Measurements from ENCODE around the gene ATP11B.

Gene ATP11B

DNA sequence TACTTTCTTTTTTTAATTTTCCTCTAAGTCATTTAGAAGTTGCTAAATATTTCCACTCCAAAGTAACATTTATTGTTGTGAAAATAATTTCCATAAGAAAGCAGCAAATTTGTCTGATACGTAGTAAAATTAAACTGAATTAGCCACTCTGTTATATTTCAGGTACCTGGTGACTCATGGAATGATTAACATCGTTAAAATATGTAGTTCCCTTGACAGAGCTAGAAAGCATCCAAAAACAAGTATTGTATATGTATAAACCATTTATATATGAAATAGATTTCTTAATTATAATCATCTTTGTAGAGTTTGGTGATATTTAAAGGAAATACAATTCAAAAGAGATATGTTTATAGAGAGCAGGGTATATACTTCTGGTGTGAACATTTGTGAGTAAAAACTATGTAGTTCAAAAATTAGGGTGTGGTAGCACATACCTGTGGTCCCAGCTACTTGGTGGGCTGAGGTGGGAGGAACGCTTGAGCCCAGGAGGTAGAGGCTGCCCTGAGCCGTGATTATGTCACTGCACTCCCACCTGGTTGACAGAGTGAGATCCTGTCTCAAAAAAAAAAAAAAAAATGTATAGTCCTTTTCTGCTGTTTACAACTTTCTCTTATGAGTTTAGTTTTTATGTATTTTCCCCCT is 36.6 kb downstream of the ATP11B start:
- 95% methylated on average over 2 of the region's 4 CpGs for WGBS
- H3K4ac ChIP-seq (ENCODE audit: low read depth in 1 of 2, low read length in 2 of 2) = no peak overlapping the region
- H3K4me1 ChIP-seq (ENCODE audit: control insufficient read depth, insufficient read depth, low read depth, low read length) = no peaks in the 10 kb centered on the region
- H3K14ac ChIP-seq (ENCODE audit: low read length in 2 of 2) = no peak overlapping the region
- no peak overlapping the region for H4K8ac ChIP-seq (ENCODE audit: low read length)
- H3K4me3 ChIP-seq (ENCODE audit: insufficient read depth in 1 of 2, low read depth in 1 of 2, low read length in 2 of 2) = no peak overlapping the region
- H3K23ac ChIP-seq (ENCODE audit: low read length in 2 of 2) = no peak overlapping the region
- no peak overlapping the region for H4K91ac ChIP-seq (ENCODE audit: low read length)
- no peak for DNase-seq
- no peak overlapping the region for H2BK120ac ChIP-seq (ENCODE audit: low read depth, low read length)
- peaks cover 9% of the 10 kb centered on the region for H3K79me1 ChIP-seq (replicated peaks; ENCODE audit: low read length, poor library complexity, severe bottlenecking)
- no peak overlapping the region for H3K27ac ChIP-seq (ENCODE audit: low read length, poor library complexity, severe bottlenecking)
- H2AK5ac ChIP-seq (ENCODE audit: low read length, severe bottlenecking) = no peak overlapping the region
- H2BK15ac ChIP-seq (ENCODE audit: low read depth, poor library complexity, severe bottlenecking) = no peak overlapping the region
- H3K4me2 ChIP-seq (ENCODE audit: low read length, poor library complexity, severe bottlenecking) = no peak overlapping the region
- peaks cover 2 to 49% of the 10 kb centered on the region in 2 experiments for H3K36me3 ChIP-seq (ENCODE audit: control insufficient read depth in 1 of 2, insufficient read depth in 2 of 2, low read depth in 1 of 2, low read length in 2 of 2)
- H2BK12ac ChIP-seq (ENCODE audit: low read length in 2 of 2) = no peak overlapping the region
- no peaks in the 10 kb centered on the region for H3K27me3 ChIP-seq (ENCODE audit: control insufficient read depth in 1 of 2, insufficient read depth in 1 of 2, low read length in 2 of 2)
- H3K18ac ChIP-seq (ENCODE audit: low read depth in 1 of 2, low read length in 2 of 2) = no peak overlapping the region
- no peak overlapping the region for H3K9ac ChIP-seq (ENCODE audit: low read length)
- H3K9me3 ChIP-seq (ENCODE audit: control insufficient read depth, low read length) = no peaks in the 10 kb centered on the region
- no peak overlapping the region for H2AFZ ChIP-seq (ENCODE audit: low read depth, low read length)
- H2BK5ac ChIP-seq (ENCODE audit: low read depth, low read length, poor library complexity, severe bottlenecking) = no peak overlapping the region

DNA sequence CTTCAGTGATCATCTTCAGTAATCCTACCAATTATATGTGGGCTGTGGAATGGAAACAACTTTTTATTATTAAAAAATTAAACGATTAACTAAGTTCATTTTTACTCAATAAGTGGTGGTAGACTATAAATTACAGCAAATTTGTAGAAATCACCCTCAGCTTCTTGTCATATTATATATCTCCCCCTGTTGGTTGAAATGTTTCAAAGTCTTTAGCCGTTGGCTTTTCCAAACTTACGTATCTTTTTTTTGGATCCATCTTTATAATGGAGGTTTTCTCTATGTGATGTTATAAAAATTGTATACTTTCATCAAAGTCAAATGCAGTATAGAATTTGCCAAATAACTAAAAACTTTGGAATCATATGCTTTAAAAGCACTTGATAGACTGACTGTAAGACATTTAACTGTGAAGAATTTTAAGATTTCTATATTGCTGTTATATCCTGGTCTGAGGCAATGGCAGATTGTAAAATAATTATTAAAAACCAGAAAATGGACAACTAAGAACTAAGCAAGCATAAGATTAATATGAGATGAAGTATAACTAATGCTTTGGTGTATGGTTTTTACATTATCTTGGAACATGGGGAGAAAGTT is 44.7 kb downstream of the ATP11B start:
- no peak overlapping the region for H2BK12ac ChIP-seq (ENCODE audit: low read length in 2 of 2)
- no peak overlapping the region for H2BK120ac ChIP-seq (ENCODE audit: low read depth, low read length)
- H3K79me1 ChIP-seq (replicated peaks; ENCODE audit: low read length, poor library complexity, severe bottlenecking) = peaks cover 7% of the 10 kb centered on the region
- H2AK5ac ChIP-seq (ENCODE audit: low read length, severe bottlenecking) = no peak overlapping the region
- no peak overlapping the region for H3K27ac ChIP-seq (ENCODE audit: low read length, poor library complexity, severe bottlenecking)
- peak; percentile 46 for DNase-seq
- H4K91ac ChIP-seq (ENCODE audit: low read length) = no peak overlapping the region
- H3K4me3 ChIP-seq (ENCODE audit: insufficient read depth in 1 of 2, low read depth in 1 of 2, low read length in 2 of 2) = no peak overlapping the region
- H3K27me3 ChIP-seq (ENCODE audit: control insufficient read depth in 1 of 2, insufficient read depth in 1 of 2, low read length in 2 of 2) = no peaks in the 10 kb centered on the region
- no CpG with 5 or more reads among the region's 3 CpGs for WGBS
- no peak overlapping the region for H2AFZ ChIP-seq (ENCODE audit: low read depth, low read length)
- no peaks in the 10 kb centered on the region for H3K9me3 ChIP-seq (ENCODE audit: control insufficient read depth, low read length)
- H3K4ac ChIP-seq (ENCODE audit: low read depth in 1 of 2, low read length in 2 of 2) = no peak overlapping the region
- H3K4me2 ChIP-seq (ENCODE audit: low read length, poor library complexity, severe bottlenecking) = no peak overlapping the region
- peaks cover 0 to 75% of the 10 kb centered on the region in 2 experiments for H3K36me3 ChIP-seq (ENCODE audit: control insufficient read depth in 1 of 2, insufficient read depth in 2 of 2, low read depth in 1 of 2, low read length in 2 of 2)
- no peak overlapping the region for H3K18ac ChIP-seq (ENCODE audit: low read depth in 1 of 2, low read length in 2 of 2)
- no peak overlapping the region for H3K23ac ChIP-seq (ENCODE audit: low read length in 2 of 2)
- H2BK15ac ChIP-seq (ENCODE audit: low read depth, poor library complexity, severe bottlenecking) = no peak overlapping the region
- H3K9ac ChIP-seq (ENCODE audit: low read length) = no peak overlapping the region
- peaks cover 4% of the 10 kb centered on the region for H3K4me1 ChIP-seq (ENCODE audit: control insufficient read depth, insufficient read depth, low read depth, low read length)
- no peak overlapping the region for H3K14ac ChIP-seq (ENCODE audit: low read length in 2 of 2)
- no peak overlapping the region for H2BK5ac ChIP-seq (ENCODE audit: low read depth, low read length, poor library complexity, severe bottlenecking)
- H4K8ac ChIP-seq (ENCODE audit: low read length) = no peak overlapping the region

DNA sequence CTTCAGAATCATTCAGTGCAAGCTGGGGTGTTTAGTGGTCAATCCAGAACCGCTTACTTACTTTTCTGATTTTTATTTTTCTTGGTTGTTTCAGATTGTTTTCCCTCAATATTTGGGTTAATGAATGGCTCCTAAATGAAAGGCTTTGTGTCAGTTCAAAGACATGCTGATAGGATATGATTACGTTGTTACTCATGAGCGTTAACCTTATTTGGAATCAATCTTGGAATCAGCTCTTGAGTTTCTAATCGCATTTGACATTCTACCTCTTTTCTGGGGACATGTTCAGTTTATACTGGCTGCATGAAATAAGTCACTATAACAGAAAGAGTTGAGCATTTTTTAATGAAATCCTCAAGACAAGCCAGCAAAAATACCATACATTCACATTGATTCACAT is 50.2 kb downstream of the ATP11B start:
- Histone ChIP-seq H3K4me3 (ENCODE audit: insufficient read depth in 1 of 2, low read depth in 1 of 2, low read length in 2 of 2) (no peak overlapping the region), H3K79me1 (replicated peaks; ENCODE audit: low read length, poor library complexity, severe bottlenecking) (peaks cover 5% of the 10 kb centered on the region), H2AFZ (ENCODE audit: low read depth, low read length) (no peak overlapping the region), H2BK5ac (ENCODE audit: low read depth, low read length, poor library complexity, severe bottlenecking) (no peak overlapping the region), H3K23ac (ENCODE audit: low read length in 2 of 2) (no peak overlapping the region), H4K8ac (ENCODE audit: low read length) (no peak overlapping the region), H3K9me3 (ENCODE audit: control insufficient read depth, low read length) (no peaks in the 10 kb centered on the region), H2AK5ac (ENCODE audit: low read length, severe bottlenecking) (no peak overlapping the region), H3K9ac (ENCODE audit: low read length) (no peak overlapping the region), H2BK12ac (ENCODE audit: low read length in 2 of 2) (no peak overlapping the region), H3K27ac (ENCODE audit: low read length, poor library complexity, severe bottlenecking) (no peak overlapping the region), H3K27me3 (ENCODE audit: control insufficient read depth in 1 of 2, insufficient read depth in 1 of 2, low read length in 2 of 2) (no peaks in the 10 kb centered on the region), H3K4ac (ENCODE audit: low read depth in 1 of 2, low read length in 2 of 2) (no peak overlapping the region), H3K36me3 (ENCODE audit: control insufficient read depth in 1 of 2, insufficient read depth in 2 of 2, low read depth in 1 of 2, low read length in 2 of 2) (peaks cover 0 to 77% of the 10 kb centered on the region in 2 experiments), H2BK120ac (ENCODE audit: low read depth, low read length) (no peak overlapping the region), H2BK15ac (ENCODE audit: low read depth, poor library complexity, severe bottlenecking) (no peak overlapping the region), H3K4me2 (ENCODE audit: low read length, poor library complexity, severe bottlenecking) (no peak overlapping the region), H3K14ac (ENCODE audit: low read length in 2 of 2) (no peak overlapping the region), H3K4me1 (ENCODE audit: control insufficient read depth, insufficient read depth, low read depth, low read length) (peaks cover 4% of the 10 kb centered on the region), H3K18ac (ENCODE audit: low read depth in 1 of 2, low read length in 2 of 2) (no peak overlapping the region), H4K91ac (ENCODE audit: low read length) (no peak overlapping the region)
- 85% methylated on average over 4 of the region's 4 CpGs for WGBS
- DNase-seq = no peak

DNA sequence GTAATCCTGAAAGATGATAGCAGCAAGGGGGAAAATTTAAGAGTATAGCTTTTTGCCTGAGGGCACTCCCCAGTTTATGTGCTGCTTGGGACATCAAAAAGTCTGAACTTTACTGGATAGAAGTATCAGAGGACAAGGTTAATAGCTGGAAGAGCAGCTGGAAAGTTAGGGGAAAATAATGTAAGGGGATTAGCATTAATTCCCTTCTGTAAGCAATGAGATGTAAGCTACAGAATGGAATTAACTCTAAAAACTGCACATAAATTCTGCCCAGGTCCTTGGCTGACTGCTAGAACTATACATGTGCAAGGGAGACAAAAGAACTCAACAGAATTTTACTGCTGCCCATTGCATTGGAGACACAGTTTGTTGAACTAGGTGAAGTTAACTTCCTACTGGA is 55.6 kb downstream of the ATP11B start:
- Histone ChIP-seq H2AK5ac (ENCODE audit: low read length, severe bottlenecking) (no peak overlapping the region), H3K79me1 (replicated peaks; ENCODE audit: low read length, poor library complexity, severe bottlenecking) (peaks cover 2% of the 10 kb centered on the region), H4K91ac (ENCODE audit: low read length) (no peak overlapping the region), H2BK120ac (ENCODE audit: low read depth, low read length) (no peak overlapping the region), H3K9me3 (ENCODE audit: control insufficient read depth, low read length) (no peaks in the 10 kb centered on the region), H3K23ac (ENCODE audit: low read length in 2 of 2) (no peak overlapping the region), H2BK5ac (ENCODE audit: low read depth, low read length, poor library complexity, severe bottlenecking) (no peak overlapping the region), H3K18ac (ENCODE audit: low read depth in 1 of 2, low read length in 2 of 2) (no peak overlapping the region), H3K4me2 (ENCODE audit: low read length, poor library complexity, severe bottlenecking) (no peak overlapping the region), H2AFZ (ENCODE audit: low read depth, low read length) (no peak overlapping the region), H3K27ac (ENCODE audit: low read length, poor library complexity, severe bottlenecking) (no peak overlapping the region), H2BK12ac (ENCODE audit: low read length in 2 of 2) (no peak overlapping the region), H2BK15ac (ENCODE audit: low read depth, poor library complexity, severe bottlenecking) (no peak overlapping the region), H3K27me3 (ENCODE audit: control insufficient read depth in 1 of 2, insufficient read depth in 1 of 2, low read length in 2 of 2) (no peaks in the 10 kb centered on the region), H3K9ac (ENCODE audit: low read length) (no peak overlapping the region), H3K36me3 (ENCODE audit: control insufficient read depth in 1 of 2, insufficient read depth in 2 of 2, low read depth in 1 of 2, low read length in 2 of 2) (peaks cover 0 to 83% of the 10 kb centered on the region in 2 experiments), H3K4me3 (ENCODE audit: insufficient read depth in 1 of 2, low read depth in 1 of 2, low read length in 2 of 2) (no peak overlapping the region), H3K14ac (ENCODE audit: low read length in 2 of 2) (no peak overlapping the region), H3K4ac (ENCODE audit: low read depth in 1 of 2, low read length in 2 of 2) (no peak overlapping the region), H4K8ac (ENCODE audit: low read length) (no peak overlapping the region), H3K4me1 (ENCODE audit: control insufficient read depth, insufficient read depth, low read depth, low read length) (no peaks in the 10 kb centered on the region)
- no peak for DNase-seq
